KOPT-K1 (cell line): Measurements from ENCODE around the gene MGLL.

Experiments
- H3K27ac ChIP-seq: fragments of 200-600 bp; sonication (generic); 2 replicates; pipeline ENCODE4 v1.5.1; 2016; ENCODE audit warnings: antibody characterized with exemption, mild to moderate bottlenecking, low read depth, low read length; ENCODE audit not compliant: poor library complexity, severe bottlenecking
- H3K36me3 ChIP-seq: fragments of 200-600 bp; sonication (generic); 2 replicates; pipeline ENCODE4 v1.5.1; 2017; ENCODE audit warnings: antibody characterized with exemption, mild to moderate bottlenecking, low read length, moderate library complexity; ENCODE audit not compliant: insufficient read depth
- H3K9me3 ChIP-seq: fragments of 200-600 bp; sonication (generic); 2 replicates; pipeline ENCODE4 v1.5.1; 2017; ENCODE audit warnings: antibody characterized with exemption, low read length, mild to moderate bottlenecking; ENCODE audit not compliant: insufficient read depth, poor library complexity, severe bottlenecking

MGLL gene

DNA sequence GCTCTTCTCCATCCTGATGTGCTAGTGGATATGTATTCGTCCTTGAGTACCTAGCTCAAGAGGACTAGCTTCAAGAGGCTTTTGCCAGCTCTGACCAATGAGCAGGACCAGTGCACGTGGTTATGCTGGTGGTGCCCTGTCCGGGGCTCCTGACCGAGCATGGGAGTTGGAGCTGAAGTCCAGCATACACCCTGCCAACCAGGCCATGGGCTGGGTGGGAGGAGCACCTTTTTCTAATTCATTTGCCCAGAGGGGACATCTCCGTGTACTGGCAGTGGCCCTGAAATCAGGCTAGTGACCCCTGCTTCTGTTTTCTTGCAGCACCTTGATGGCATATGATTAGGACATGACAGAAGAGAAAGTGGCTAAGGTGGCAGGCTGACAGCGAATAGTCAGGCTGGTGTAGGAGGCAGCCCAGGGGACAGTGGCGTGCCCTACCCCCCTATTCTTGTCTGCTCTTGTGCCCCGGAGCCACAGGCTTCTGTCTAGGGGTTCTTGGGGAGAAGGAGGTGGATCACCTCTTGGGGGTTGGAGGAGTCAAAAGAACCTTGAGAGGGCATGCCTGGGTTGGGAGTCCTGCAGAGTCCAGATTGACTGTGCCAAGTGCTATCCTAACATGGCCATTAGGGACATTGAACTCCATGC lies 176.8 kb downstream of the MGLL start:
- H3K27ac ChIP-seq: no peak overlapping the region
- H3K36me3 ChIP-seq: no peaks in the 10 kb centered on the region
- no peaks in the 10 kb centered on the region for H3K9me3 ChIP-seq

DNA sequence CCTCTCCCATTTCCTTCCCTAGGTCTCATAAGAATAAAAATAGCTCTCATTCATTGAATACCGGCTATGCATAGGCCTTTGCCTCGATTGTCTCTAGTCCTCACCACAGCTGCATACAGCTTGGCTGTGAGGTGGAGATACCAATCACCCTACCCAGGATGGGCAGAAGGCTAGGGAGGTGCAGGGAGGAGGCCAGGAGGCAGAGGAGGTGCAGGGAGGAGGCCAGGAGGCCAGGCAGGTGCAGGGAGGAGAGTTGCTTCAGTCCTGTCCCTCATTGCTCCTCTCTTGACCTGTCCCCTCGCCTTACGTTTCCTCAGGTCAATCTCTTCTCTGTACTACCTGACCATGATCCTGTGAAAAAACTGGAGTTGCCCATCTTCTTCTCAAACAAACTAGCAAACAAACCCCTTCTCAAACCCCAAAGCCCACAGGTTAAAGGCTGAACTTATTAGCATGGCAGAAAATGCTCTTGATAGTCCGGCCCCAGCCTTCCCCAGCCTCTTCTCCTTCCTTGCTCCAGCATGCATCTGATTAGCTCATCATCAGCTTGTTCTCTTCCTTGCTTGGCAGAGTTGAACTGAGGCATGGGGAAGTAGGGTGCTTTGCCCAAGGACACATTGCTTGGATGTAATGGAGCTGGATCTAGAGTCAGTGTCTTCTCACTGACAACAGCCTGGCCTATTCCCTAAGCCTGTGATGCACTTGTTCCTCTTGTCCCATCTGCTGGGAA lies 177.5 kb downstream of the MGLL start:
- no peaks in the 10 kb centered on the region for H3K36me3 ChIP-seq
- H3K9me3 ChIP-seq: no peaks in the 10 kb centered on the region
- H3K27ac ChIP-seq: no peak overlapping the region

DNA sequence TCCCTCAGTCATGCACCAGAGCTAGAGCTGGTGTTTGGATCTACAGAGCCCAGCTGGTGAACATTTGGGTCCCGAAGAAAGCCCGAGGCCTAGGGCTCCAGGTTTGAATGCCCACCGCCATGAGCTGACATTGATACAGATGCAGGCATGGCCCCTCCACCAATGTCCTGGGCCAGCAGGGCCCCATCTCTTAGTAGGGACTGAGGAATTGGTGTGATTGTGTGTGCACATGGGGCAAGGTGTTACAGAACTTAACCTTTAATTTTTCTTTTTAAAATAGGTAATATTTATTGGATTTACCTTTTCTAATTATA lies 182.3 kb downstream of the MGLL start:
- H3K36me3 ChIP-seq: no peaks in the 10 kb centered on the region
- no peaks in the 10 kb centered on the region for H3K9me3 ChIP-seq
- H3K27ac ChIP-seq: no peak overlapping the region

DNA sequence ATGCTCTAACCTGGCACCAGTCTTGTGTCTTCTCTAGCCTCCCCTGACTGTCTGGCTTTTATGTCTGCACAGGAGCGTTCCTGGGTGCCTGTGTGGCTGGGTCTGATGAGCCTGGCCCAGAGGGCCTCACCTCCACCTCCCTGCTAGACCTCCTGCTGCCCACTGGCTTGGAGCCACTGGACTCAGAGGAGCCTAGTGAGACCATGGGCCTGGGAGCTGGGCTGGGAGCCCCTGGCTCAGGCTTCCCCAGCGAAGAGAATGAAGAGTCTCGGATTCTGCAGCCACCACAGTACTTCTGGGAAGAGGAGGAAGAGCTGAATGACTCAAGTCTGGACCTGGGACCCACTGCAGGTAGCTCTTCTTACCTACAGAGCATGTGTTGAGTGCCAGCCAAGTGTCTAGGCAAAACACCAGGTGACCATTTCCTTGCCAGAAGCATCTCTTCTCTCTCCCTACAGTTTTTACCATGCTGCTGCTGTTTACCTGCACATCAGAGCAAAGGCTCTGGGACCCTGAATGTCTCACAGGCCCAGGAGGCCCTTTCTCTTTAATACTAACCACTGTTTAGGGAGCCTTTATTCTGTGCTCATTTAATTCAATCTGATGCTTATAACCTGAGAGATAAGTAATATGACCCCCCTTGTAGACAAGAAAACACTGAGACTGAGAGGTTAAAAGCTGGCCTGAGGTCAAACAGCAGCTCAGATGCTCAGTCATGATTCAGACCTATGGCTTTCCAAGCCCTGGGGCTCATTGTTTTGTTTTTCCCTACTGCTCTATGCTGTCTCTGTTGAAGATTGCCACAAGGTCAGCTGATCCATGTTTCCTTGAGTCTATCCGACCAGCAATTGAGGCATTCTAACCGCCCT lies 182.9 kb downstream of the MGLL start:
- no peak overlapping the region for H3K27ac ChIP-seq
- H3K9me3 ChIP-seq: no peaks in the 10 kb centered on the region
- no peaks in the 10 kb centered on the region for H3K36me3 ChIP-seq
